Neuronal stem cell (in vitro differentiated cells): ENCODE measurements around the gene XAF1.

ENCODE experiments used
- DNase-seq: peaks from one replicate; pipeline ENCODE4 v3.0.0-alpha.2; 2013; ENCODE audit warnings: low spot score
- H2AFZ ChIP-seq: one replicate; pipeline ENCODE4 v1.6.1; 2013; ENCODE audit warnings: mild to moderate bottlenecking, low read length, inconsistent platforms
- H2AK5ac ChIP-seq: 2 replicates; pipeline ENCODE4 v1.6.1; 2013; ENCODE audit warnings: low read depth, mild to moderate bottlenecking, inconsistent platforms, low read length, moderate library complexity, mixed read lengths
- H2BK120ac ChIP-seq: 2 replicates; pipeline ENCODE4 v1.6.1; 2013; ENCODE audit warnings: low read depth, mild to moderate bottlenecking, inconsistent platforms, low read length, moderate library complexity, mixed read lengths
- H2BK12ac ChIP-seq: one replicate; pipeline ENCODE4 v1.6.1; 2013; ENCODE audit warnings: low read length, inconsistent platforms
- H2BK15ac ChIP-seq: 2 replicates; pipeline ENCODE4 v1.6.1; 2013; ENCODE audit warnings: mild to moderate bottlenecking, low read length, inconsistent platforms, mixed read lengths
- H2BK5ac ChIP-seq: one replicate; pipeline ENCODE4 v1.6.1; 2013; ENCODE audit warnings: inconsistent platforms, mild to moderate bottlenecking, low read length, moderate library complexity
- H3K14ac ChIP-seq: one replicate; pipeline ENCODE4 v1.6.1; 2013; ENCODE audit warnings: low read length, inconsistent platforms
- H3K18ac ChIP-seq: 2 replicates; pipeline ENCODE4 v1.6.1; 2013; ENCODE audit warnings: low read length, inconsistent platforms
- H3K23ac ChIP-seq: 2 replicates; pipeline ENCODE4 v1.6.1; 2013; ENCODE audit warnings: low read depth, mild to moderate bottlenecking, mixed read lengths, low read length, inconsistent platforms; ENCODE audit not compliant: poor library complexity
- H3K27ac ChIP-seq: replicated peaks from 3 replicates; pipeline ENCODE4 v1.5.1; 2013; ENCODE audit warnings: low read length, inconsistent platforms
- H3K27me3 ChIP-seq, 3 experiments: 2 replicates each; pipeline ENCODE4 v1.6.1; 2013; ENCODE audit warnings: low read length in 3 of 3, mild to moderate bottlenecking in 2 of 3, inconsistent platforms in 1 of 3, low read depth in 1 of 3, mixed read lengths in 1 of 3, moderate library complexity in 1 of 3; ENCODE audit not compliant: control insufficient read depth in 3 of 3, insufficient read depth in 3 of 3
- H3K36me3 ChIP-seq, 2 donors: replicated peaks in 1 of 2; 2 replicates each; pipeline ENCODE4 v1.6.1; 2013; ENCODE audit warnings: low read length in 2 of 2; ENCODE audit not compliant: control insufficient read depth in 2 of 2, insufficient read depth in 2 of 2
- H3K4ac ChIP-seq: 2 replicates; pipeline ENCODE4 v1.6.1; 2013; ENCODE audit warnings: inconsistent platforms, mild to moderate bottlenecking, low read length, moderate library complexity
- H3K4me1 ChIP-seq, 2 donors: 1 replicate in 1 of 2; 2 replicates in 1 of 2; pipeline ENCODE4 v1.6.1; 2013; ENCODE audit warnings: low read length in 2 of 2, low read depth in 1 of 2; ENCODE audit not compliant: control insufficient read depth in 2 of 2, insufficient read depth in 1 of 2
- H3K4me2 ChIP-seq: one replicate; pipeline ENCODE4 v1.6.1; 2013; ENCODE audit warnings: mild to moderate bottlenecking, low read length, inconsistent platforms; ENCODE audit not compliant: insufficient read depth, poor library complexity, severe bottlenecking
- H3K4me3 ChIP-seq, 2 donors: 2 replicates each; pipeline ENCODE4 v1.5.1; 2013; ENCODE audit warnings: low read length in 2 of 2, mild to moderate bottlenecking in 2 of 2, inconsistent platforms in 1 of 2, moderate library complexity in 1 of 2
- H3K79me1 ChIP-seq: one replicate; pipeline ENCODE4 v1.6.1; 2013; ENCODE audit warnings: low read depth, mild to moderate bottlenecking, inconsistent platforms, low read length, moderate library complexity
- H3K9ac ChIP-seq: one replicate; pipeline ENCODE4 v1.6.1; 2013; ENCODE audit warnings: mild to moderate bottlenecking, low read depth, low read length, inconsistent platforms; ENCODE audit not compliant: poor library complexity
- H3K9me3 ChIP-seq, 2 donors: replicated peaks in 1 of 2; 2 replicates each; pipeline versions ENCODE3 to v1.6.1; 2013; ENCODE audit warnings: low read length in 2 of 2, mild to moderate bottlenecking in 2 of 2, inconsistent platforms in 1 of 2, low read depth in 1 of 2, mixed read lengths in 1 of 2, moderate library complexity in 1 of 2; ENCODE audit not compliant: control insufficient read depth in 2 of 2, insufficient read depth in 1 of 2
- H4K8ac ChIP-seq: one replicate; pipeline ENCODE4 v1.6.1; 2013; ENCODE audit warnings: low read depth, mild to moderate bottlenecking, inconsistent platforms, low read length, moderate library complexity
- H4K91ac ChIP-seq: one replicate; pipeline ENCODE4 v1.6.1; 2013; ENCODE audit warnings: low read length, low read depth, mild to moderate bottlenecking, inconsistent platforms; ENCODE audit not compliant: poor library complexity
- WGBS, 2 donors: extraction: QIAGEN DNeasy Blood & Tissue Kit; methylation state at CpG; one replicate each; pipeline ENCODE4 v1.1.7; 2013; ENCODE audit warnings: missing lambda C conversion rate in 2 of 2, mixed read lengths in 1 of 2; ENCODE audit not compliant: insufficient read length in 2 of 2, insufficient replicate concordance in 1 of 2; ENCODE audit errors: extremely low coverage in 2 of 2; 5-methylcytosine and 5-hydroxymethylcytosine counted together

The XAF1 gene

DNA sequence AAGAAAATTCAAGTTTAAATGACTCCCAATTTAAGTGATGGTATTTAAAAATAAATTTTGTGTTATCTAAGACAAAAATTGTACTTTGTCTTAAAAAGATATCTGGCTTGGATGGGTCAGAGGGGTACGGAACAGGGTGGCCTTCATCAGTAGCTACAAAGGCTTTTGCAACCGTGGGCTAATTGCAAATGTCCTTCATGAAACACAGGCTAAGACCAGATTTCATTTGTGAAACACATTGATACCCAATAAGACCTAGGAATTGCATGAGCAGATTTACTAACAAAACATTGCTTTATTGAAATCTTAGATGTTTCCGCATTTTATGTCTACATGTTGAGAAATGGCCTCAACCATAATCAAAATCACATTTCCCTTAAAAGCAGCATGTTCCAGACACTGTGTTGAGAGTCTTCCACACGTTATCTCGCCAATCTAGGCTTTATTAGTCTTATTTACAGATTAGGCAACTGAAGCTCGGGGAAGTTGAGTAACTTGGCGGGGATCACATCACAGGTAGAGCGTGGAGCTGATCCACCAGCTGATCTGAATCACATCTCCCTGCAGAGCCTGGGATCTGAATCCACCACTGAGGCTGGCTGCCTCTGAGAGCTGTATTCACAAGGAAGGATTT lies 42.0 kb downstream of the XAF1 start:
- H3K4me3 ChIP-seq, result no peak overlapping the region
- no peaks in the 10 kb centered on the region for H3K27me3 ChIP-seq
- DNase-seq, result no peak
- H3K4me1 ChIP-seq, result no peaks in the 10 kb centered on the region
- no peak overlapping the region for H2BK15ac ChIP-seq
- H2AK5ac ChIP-seq, result no peak overlapping the region
- H3K27ac ChIP-seq, result no peak overlapping the region
- no peak overlapping the region for H3K23ac ChIP-seq
- no peak overlapping the region for H2BK12ac ChIP-seq
- no peak overlapping the region for H4K8ac ChIP-seq
- WGBS, 2 donors, result no CpG with 5 or more reads among the region's 8 CpGs
- H3K18ac ChIP-seq, result no peak overlapping the region
- H3K4me2 ChIP-seq, result no peak overlapping the region
- H2BK5ac ChIP-seq, result no peak overlapping the region
- H2AFZ ChIP-seq, result peak overlapping the region; percentile 30
- H3K9ac ChIP-seq, result no peak overlapping the region
- no peaks in the 10 kb centered on the region for H3K79me1 ChIP-seq
- H3K9me3 ChIP-seq, result no peaks in the 10 kb centered on the region
- H3K14ac ChIP-seq, result no peak overlapping the region
- H4K91ac ChIP-seq, result no peak overlapping the region
- no peaks in the 10 kb centered on the region for H3K36me3 ChIP-seq
- no peak overlapping the region for H2BK120ac ChIP-seq
- no peak overlapping the region for H3K4ac ChIP-seq

GRCh38 chr17:6799738-6800137 lies 43.9 kb downstream of the XAF1 start:
- H2BK12ac ChIP-seq, result no peak overlapping the region
- WGBS, 2 donors, result no CpG with 5 or more reads among the region's 6 CpGs
- no peaks in the 10 kb centered on the region for H3K36me3 ChIP-seq
- H2BK120ac ChIP-seq, result no peak overlapping the region
- H3K79me1 ChIP-seq, result no peaks in the 10 kb centered on the region
- no peak for DNase-seq
- H3K4ac ChIP-seq, result no peak overlapping the region
- no peak overlapping the region for H3K9ac ChIP-seq
- H3K4me3 ChIP-seq, result no peak overlapping the region
- no peaks in the 10 kb centered on the region for H3K4me1 ChIP-seq
- H2BK5ac ChIP-seq, result no peak overlapping the region
- no peaks in the 10 kb centered on the region for H3K27me3 ChIP-seq
- peak overlapping the region; percentile 29 for H2AFZ ChIP-seq
- no peaks in the 10 kb centered on the region for H3K9me3 ChIP-seq
- H4K91ac ChIP-seq, result no peak overlapping the region
- no peak overlapping the region for H3K18ac ChIP-seq
- H3K23ac ChIP-seq, result no peak overlapping the region
- no peak overlapping the region for H3K4me2 ChIP-seq
- H3K14ac ChIP-seq, result no peak overlapping the region
- no peak overlapping the region for H2BK15ac ChIP-seq
- H3K27ac ChIP-seq, result no peak overlapping the region
- H2AK5ac ChIP-seq, result no peak overlapping the region
- H4K8ac ChIP-seq, result no peak overlapping the region

GRCh38 chr17:6800422-6801027 lies 44.7 kb downstream of the XAF1 start:
- Histone ChIP-seq H2BK5ac (no peak overlapping the region), H3K23ac (no peak overlapping the region), H3K4me2 (no peak overlapping the region), H2BK120ac (no peak overlapping the region), H3K4me1 (no peaks in the 10 kb centered on the region), H3K14ac (no peak overlapping the region), H3K9ac (no peak overlapping the region), H3K18ac (no peak overlapping the region), H3K36me3 (no peaks in the 10 kb centered on the region), H3K4ac (no peak overlapping the region), H4K91ac (no peak overlapping the region), H3K9me3 (no peaks in the 10 kb centered on the region), H2BK15ac (no peak overlapping the region), H4K8ac (no peak overlapping the region), H3K4me3 (no peak overlapping the region), H3K27me3 (no peaks in the 10 kb centered on the region), H2AK5ac (no peak overlapping the region), H3K79me1 (no peaks in the 10 kb centered on the region), H2BK12ac (no peak overlapping the region), H2AFZ (no peak overlapping the region), H3K27ac (no peak overlapping the region)
- WGBS, 2 donors, result no CpG with 5 or more reads among the region's 13 CpGs
- no peak for DNase-seq

- DNase-seq, result no peak
- Histone ChIP-seq H3K27ac (no peak overlapping the region), H2BK12ac (no peak overlapping the region), H3K27me3 (no peaks in the 10 kb centered on the region), H2AFZ (no peak overlapping the region), H3K36me3 (no peaks in the 10 kb centered on the region), H2BK120ac (no peak overlapping the region), H3K14ac (no peak overlapping the region), H4K8ac (no peak overlapping the region), H3K18ac (no peak overlapping the region), H3K79me1 (no peaks in the 10 kb centered on the region), H2BK5ac (no peak overlapping the region), H3K9me3 (peaks cover 0 to 2% of the 10 kb centered on the region in 2 donors), H2BK15ac (no peak overlapping the region), H3K4me3 (no peak overlapping the region), H3K4me2 (no peak overlapping the region), H3K9ac (no peak overlapping the region), H2AK5ac (no peak overlapping the region), H3K23ac (peak overlapping the region; percentile 1), H3K4me1 (no peaks in the 10 kb centered on the region), H4K91ac (no peak overlapping the region), H3K4ac (no peak overlapping the region)
- WGBS, 2 donors, result no CpG with 5 or more reads among the region's 9 CpGs
These were observed 55.7 kb downstream of the XAF1 start for GRCh38 chr17:6811510-6811909.
